Measurements from ENCODE around the gene HARBI1.

Gene HARBI1

DNA sequence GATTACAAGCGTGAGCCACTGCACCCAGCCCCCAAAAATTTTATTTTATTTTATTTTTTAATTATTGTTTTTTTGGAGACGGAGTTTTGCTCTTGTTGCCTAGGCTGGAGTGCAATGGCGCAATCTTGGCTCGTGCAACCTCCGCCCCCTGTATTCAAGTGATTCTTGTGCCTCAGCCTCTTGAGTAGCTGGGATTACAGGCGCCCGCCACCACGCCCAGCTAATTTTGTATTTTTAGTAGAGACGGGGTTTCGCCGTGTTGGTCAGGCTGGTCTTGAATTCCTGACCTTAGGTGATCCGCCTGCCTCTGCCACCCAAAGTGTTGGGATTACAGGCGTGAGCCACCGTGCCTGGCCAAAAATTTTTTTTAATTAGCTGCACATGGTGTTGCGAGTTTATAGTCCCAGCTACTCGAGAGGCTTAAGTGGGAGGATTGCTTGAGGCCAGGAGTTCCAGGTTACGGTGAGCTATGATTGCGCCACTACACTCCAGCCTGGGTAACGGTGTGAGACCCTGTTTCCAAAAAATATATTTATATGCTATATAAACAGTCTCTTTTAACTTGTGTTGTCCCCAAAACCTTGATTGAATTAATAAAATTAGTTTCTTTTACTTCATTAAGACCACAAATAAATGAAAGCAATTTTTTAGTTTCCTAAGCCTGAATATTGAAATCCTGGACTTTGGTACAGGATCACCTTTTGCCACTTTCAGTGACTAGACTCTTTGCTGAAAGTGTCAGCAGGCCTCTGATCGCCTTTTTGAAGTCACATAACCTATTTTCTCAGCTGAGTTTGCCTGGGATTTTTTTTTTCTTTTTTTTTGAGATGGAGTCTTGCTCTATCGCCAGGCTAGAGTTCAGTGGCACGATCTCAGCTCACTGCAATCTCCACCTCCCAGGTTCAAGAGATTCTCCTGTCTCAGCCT is 16.5 kb upstream of the HARBI1 start:
- no peak for DNase-seq

DNA sequence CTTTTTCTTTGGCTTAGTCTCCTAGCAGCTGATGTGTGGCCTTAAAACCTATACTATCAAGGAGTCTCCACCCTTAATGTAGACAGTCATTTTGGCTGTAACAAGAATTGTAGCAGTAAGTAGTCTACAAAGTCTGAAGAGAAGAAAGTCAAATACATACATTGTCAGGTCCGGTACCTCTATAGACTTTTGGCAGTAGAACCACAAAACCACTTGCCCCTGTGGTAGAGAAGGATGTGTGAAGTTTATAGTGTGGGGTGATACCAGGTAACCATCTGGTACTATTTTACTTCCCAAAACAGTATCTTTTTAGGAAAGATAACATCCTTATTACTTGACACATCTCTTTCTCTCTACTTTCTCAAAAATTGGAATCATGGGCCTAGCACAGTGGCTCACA is 15.5 kb upstream of the HARBI1 start:
- peak in 1 of 5 experiments; percentile 20 for DNase-seq

DNA sequence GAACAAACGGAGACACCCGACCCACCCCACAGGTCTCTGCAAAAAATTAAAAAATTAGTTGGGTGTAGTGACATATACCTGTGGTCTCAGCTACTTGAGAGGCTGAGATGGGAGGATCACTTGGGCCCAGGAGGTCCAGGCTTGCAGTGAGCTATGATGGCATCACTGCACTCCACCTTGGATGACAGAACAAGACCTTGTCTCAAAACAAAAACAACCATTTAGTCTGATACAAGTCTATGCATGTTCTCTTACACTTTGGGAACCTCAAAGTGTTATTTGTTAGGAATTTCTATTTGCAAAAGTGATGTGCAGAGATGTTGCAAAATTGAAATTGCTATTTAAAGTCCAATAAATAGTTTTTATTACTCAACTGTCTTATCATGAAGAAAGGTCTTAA is 14.6 kb upstream of the HARBI1 start:
- no peak for DNase-seq

DNA sequence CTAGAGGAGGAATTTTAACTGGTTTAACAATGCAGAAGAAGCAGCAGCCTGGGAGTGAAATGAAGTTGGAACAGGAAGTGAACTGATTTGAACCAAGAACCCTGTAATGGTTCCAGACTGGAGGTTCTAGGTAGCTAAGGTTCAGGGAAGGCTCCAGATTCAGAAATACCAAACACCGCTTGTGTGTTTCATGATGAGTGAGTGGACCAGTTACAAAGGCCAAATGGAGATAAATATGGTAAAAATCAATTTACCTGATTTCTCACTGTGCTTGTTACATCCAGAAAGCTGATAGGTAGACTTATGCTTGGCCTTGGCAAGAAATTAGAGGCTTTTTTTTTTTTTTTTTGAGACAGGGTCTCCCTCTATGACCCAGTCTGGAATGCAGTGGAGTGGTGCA is 13.2 kb upstream of the HARBI1 start:
- no peak for DNase-seq

DNA sequence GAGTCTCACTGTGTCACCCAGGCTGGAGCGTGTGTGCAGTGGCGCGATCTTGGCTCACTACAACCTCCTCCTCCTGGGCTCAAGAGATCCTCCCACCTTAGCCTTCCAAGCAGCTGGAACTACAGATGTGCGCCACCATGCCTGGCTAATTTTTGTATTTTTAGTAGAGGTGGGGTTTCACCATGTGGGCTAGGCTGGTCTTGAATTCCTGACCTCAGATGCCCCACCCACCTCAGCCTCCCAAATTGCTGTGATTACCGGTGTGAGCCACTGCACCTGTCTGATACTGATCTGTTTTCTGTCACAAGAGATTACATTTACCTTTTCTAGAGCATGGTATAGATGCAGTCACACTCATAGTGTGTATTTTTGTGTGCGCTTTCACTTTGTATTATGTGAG is 11.9 kb upstream of the HARBI1 start:
- DNase-seq: no peak

DNA sequence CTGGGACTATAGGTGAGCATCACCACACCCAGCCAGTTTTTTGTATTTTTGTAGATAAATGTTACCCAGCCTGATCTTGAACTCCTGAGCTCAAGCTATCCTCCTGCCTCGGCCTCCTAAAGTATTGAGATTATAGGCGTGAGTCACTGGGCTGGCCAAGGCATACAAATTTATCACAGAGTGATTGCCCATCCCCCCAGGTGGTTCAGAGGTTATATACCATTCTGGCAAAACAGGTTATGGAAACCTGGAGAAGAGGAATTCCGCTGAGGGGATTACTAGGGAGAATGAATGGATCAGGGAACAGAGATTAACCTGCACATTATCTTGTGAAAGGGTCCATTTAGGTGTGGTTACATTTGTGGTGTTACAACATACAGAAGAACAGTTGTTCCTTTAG is 8.4 kb upstream of the HARBI1 start:
- no peak for DNase-seq

DNA sequence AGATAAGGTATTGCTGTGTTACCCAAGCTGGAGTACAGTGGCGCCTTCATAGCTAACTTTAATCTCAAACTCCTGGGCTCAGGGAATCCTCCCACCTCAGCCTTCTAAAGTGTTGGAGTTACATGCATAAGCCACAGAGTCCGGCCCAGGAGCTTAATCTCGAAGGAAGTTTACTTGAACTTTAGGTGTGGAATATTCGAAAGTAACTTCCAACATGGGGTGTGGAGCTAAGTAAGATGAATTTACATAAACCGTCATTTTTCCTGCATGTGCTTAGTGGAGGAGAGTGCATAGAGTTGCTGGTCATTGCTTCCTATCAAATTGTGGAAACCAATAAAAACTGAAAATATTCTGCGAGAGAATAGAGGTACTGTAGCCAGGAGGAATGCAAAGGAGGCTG is 1.8 kb upstream of the HARBI1 start:
- no peak for DNase-seq

DNA sequence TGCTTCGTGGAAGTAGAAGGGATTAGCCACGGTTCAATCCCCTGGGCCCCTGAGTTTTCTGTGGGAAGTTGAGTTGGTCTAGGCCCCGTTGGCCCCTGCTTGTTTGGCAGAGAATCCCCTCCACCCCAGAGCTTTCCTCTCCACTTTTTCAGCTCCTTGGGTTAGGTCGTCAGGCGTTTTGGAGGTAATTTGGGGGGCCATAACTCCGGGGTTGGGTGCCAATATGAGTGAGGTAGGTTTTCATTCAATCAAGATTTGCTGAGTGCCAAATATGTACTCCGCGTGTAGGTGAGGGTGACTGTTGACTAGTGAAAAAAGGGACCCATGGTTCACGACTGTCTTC is 916 bp upstream of the HARBI1 start:
- no peak for DNase-seq

DNA sequence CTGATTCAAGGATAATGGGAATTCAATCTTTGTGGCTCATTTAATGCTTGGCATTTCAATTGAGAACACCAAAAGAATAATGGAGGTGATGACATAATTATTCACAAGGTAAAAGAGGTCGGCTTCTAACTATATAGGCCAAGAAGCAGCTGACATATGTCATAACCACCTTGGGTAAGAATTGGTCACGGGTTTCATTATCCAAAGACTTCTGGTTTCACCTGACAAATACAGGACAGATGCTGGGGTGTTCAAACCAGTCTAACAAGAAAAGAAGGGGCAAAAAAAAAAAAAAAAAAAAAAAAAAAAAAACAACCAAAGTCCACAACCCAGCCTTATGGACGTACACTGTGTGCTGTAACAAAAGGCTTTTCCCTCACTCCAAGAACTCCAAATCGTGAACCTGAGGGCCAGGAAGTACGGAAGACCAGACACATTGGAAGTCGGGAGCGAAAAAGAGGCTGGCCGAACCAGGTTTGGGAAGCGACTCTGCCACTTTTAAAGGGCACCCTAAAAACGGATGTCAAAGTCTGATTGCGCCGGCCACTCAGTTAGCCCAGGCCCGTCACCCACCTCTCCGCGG is 385 bp downstream of the HARBI1 start:
- peak in 2 of 5 experiments; percentile 32 to 47 for DNase-seq

DNA sequence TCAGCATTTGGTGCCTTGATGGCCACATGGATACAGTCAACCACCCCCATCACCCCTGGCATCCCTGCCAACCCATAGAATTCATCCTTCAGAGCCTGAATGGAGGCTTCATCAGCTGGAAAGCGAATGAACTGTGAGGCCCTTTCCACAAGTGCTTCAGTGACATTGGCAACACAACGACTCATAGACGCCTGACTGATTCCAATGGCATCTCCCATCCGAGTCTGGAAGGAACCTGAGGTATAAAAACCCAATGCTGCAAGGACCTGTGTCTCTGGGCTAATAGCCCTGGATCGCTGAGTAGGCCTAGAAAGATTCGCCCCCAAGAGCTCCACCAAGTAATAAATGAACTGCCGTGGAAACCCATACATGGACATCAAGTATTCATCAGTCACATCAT is 1.3 kb downstream of the HARBI1 start:
- DNase-seq: no peak

DNA sequence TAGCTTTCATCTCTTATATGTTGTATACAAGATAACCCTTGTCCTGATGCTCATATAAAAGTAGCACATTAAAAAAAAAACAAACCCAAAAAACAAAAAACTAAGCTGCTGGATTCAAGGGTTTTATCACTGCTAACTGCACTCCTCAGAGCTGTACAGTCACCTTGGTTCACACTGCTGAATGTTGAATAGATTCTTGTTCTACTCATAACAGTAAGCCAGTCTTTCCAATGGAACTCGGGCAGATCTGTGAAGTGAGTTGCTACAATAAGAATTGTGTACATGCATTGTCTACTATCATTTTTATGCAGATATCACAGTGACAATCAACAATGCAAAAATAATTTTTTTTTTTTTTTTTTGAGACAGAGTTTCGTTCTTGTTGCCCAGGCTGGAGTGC is 4.7 kb downstream of the HARBI1 start:
- DNase-seq: no peak

DNA sequence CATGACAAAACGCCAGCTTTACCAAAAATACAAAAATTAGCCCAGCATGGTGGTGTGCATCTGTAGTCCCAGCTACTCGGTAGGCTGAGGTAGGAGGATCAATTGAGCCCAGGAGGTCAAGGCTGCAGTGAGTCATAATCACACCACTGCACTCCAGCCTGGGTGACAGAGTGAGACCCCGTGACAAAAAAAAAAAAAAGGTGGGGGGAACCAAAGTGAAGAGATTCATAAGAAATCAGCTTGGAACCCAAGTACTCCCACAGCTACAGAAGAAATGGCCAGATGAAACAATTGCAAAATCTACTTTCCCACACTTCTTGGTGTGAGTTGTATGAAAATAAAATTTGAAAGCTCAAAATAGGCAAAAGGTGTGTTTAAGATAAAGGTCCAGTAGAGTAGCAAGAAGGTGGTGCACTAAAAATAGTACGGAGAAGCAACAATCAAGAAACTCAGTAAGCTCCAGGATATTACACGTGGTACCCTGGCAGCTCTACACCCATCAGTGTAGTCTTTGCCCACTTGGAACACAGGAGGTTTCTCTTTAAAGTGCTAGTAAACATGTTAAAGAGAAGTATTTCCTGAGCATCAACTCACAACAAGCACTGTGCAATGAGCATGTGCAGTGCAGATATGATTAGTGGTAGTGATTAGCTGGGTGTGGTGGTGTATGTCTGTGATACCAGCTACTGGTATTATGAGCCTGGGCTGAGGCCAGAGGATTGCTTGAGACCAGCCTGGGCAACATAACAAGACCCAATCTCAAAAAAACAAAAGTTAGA is 5.3 kb downstream of the HARBI1 start:
- peak in 1 of 5 experiments; percentile 69 for DNase-seq

DNA sequence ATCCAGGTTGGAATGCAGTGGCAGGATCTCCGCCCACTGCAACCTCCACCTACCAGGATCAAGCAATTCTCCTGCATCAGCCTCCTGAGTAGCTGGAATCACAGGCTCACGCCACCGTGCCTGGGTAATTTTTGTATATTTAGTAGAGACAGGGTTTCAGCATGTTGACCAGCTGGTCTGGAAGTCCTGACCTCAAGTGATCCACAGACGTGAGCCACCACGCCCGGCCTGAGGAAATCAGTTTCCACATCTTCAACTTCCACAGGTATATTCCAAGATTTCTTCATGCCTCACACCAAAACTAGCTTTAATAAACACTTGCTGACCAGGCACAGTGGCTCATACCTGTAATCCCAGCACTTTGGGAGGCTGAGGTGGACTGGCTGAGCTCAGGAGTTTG is 7.6 kb downstream of the HARBI1 start:
- no peak for DNase-seq

DNA sequence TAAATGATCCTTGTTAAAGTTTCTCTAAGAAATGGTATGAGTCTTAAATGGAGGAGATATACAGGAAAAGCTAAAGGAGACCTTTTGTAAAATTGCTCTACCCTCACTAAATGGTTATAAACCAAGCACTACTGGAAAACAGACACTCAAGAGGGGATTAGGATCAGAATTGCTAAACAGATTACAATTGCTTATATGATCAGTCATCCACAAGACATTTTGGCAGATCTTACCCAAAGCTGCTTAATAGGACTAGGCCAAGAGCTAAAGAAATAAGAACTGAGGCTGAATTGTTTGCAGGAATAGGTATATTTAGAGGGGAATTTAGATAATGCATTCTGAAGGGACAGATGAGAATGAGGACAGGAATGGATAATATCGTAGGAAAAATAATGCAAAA is 9.5 kb downstream of the HARBI1 start:
- DNase-seq: no peak

DNA sequence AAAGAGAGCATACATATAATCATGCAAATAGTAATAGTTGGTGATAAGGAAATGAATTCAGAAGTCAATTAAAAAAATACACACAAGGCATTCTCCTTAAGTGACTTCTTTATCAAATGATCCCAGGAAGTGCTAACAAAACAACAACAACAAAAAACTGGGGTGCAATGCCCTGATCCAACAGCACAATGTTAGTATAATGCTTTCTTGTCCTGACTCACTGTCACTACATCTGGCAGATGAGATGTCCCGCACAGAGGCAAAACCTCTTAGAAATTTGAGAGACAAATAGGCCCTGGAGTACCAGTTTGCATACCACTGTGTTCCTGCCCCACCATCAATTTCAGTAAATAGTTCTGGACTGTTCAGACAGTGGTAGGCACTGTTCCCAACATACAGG is 12.2 kb downstream of the HARBI1 start:
- DNase-seq: no peak

DNA sequence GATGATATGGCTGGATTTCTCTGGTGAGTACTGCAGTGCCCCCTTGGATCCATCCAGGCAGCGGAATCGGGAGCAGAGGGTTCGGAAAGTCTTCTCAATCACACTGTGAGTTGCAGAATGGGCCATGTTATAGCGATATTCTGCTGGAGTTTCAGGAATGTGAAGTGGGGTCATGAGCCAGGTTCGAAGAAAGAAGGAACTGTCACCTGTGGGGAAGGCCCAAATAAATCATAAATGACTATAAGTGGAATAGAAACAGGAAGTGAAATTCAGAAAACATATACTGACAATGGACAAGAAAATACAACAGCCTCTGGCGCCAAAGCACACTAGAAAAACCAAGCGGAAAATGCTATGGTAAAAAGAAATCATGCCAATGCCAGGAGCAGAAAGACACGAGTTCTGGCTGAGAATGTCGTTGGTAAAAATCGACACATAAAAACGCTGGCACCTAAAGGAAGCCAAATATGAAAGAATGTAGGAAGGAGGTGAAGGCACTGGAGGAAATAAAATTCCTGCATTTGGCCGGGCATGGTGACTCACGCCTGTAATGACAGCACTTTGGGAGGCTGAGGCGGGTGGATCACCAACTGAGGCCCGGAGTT is 13.2 kb downstream of the HARBI1 start:
- no peak for DNase-seq

DNA sequence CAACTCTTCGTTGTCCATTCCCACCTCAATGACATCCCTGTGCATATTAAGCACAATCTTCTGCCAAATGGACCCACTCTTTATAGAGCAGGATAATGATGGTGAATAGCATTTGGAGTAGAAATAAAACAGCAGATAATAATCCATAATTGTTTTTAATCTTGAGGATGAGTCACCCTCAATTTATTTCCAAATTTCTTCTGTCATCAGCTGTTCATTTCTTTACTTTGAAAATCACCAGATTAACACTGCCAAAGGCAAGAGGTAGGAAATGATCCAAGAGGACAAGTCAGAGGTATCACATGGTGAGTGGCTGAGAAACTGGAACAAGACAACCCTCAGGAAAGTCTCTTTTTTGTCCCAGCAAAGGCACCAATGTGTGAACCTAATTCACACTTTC is 15.9 kb downstream of the HARBI1 start:
- DNase-seq: no peak

DNA sequence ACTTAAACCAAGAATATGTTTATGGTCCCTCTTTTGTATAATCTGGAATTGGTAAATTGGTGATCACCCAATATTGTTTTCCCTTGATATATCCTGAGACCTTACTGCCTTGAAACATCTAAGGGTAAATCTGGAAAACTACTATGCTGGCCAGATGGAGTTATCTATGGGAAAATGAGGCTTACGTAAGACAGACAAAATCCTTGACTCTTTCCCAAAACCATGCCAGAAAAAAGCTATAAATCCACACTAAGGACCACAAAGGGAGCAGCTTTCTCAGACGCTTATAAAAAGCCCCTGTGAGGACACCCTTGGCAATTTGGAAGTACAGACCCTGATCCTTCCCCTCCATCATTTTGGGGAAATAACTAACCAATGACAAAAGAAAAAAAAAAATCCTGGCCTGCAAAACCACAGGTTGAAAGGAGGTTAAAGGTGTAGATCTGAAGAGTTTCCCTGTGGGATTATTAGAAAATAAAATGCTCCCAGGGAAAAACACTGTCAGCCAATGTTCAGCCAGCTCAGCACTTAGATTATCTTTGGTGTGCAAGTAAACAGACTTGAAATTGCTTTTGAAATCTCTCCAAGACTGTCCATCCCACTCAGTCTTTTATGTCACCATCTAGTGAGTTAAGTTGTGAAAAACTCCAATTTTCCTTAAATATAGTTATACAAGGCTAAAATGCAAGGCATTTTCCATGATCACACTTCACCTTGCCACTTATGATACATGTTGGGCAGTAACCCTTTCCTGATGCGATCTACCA is 16.6 kb downstream of the HARBI1 start:
- DNase-seq: no peak

DNA sequence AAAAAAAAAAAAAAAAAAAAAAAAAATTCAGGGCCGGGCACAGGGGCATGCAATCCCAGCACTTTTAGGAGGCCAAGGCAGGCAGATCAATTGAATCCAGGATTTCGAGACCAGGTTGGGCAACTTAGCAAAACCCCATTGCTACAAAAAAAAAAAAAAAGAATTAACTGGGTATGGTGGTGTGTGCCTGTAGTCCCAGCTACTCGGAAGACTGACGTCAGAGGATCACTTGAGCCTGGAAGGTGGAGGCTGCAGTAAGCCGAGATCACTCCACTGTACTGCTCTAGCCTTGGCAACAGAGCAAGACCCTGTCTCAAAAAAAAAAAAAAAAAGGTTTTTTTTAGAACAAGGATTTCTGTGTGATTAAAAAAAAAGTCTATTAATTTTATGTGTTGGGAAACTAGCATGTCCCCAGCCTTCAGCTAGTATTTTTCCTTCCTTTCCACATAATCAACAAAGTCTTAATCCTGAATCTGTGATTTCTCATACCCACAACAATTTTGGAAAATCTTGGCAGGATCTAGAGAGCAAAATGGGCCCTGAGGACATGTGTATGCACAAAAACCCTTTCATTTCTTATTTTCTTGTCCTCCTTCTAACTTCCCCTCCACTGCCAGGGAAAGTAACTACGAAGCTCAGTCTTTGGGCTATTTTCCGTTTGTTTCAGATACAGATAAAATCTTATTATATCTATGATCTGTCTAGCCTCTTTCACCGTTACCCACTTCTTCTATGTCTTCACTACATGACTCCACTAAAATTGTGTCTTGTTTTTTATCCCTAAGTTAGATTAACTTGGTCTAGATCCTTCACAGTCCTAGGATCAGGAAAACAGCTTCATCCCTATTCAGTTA is 17.5 kb downstream of the HARBI1 start:
- DNase-seq: no peak

DNA sequence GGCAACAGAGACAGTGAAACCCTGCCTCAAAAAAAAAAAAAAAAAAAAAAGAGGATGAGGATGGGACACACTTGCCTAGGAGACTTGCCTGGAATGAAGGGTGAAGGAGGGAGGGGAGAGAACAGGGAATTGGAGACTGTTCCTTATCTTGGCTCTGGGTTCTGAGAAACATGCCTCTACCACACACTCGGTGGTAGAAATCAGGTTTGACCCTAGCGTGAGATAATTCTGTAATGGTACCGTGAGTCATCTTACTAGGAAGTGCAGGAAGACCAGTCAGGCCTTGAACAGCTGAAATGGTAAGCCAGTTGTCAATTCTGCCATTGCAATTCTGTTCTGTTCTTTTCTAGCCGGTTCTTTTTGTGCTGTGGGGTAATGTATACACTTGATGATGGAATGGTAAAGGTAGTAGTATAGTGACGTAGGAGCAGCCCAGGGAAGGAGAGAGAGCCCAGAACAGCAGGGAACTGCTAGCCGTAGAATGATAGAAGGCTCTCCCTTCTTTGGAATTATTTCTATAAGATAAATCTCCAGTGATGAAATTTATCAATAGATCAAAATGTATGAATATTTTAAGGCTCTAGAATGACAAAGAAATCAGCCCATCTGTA is 19.3 kb downstream of the HARBI1 start:
- no peak for DNase-seq

DNA sequence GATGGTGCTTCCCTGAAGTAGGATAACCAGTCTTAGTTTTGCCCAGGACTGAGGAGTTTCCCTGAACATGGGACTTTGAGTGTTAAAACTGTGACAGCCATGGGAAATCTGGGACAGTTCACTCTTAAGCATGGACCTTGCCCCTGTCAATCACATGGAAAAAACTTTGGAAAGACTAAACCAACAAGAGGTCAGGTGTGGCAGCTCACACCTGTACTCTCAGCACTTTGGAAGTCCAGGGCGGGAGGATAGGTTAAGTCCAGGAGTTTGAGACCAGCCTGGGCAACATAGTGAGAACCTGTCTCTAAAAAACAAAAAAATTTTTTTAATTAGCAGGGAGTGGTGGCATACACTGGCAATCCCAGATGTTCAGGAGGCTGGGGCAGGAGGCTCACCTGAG is 19.9 kb downstream of the HARBI1 start:
- no peak for DNase-seq

All from T-helper 2 cell (primary cell).